ENCODE data around the gene TC2N. TPM values are rescaled to one million over a fixed set of nuclear protein-coding genes. Genes with fewer than 3 reads are reported as not detected.

Gene TC2N
- total and polyA plus RNA-seq, 7 donors, result 12.1 to 49.2 (median 28.2) TPM

- WGBS, 2 donors, result 82 to 96% methylated on average over 6 of the region's 6 CpGs
- H3K4me1 ChIP-seq, result peaks cover 0 to 10% (median 5%) of the 10 kb centered on the region in 4 donors
- intact Hi-C loops (cut with DNase I), result loop anchor here (5.0 kb wide), 1 partner anchor 42 kb away; no protein-coding TSS in a partner anchor
Observed at GRCh38 chr14:91879196-91879595, 11.9 kb upstream of the TC2N start.

GRCh38 chr14:91878274-91878673 lies 10.9 kb upstream of the TC2N start:
- no peak for TF ChIP-seq POLR2AphosphoS5 (IDR thresholded peaks at IDR 0.05)
- no peak for DNase-seq
- no peak overlapping the region for H3K27ac ChIP-seq
- peaks cover 0 to 69% (median 25%) of the 10 kb centered on the region in 4 donors for H3K36me3 ChIP-seq
- intact Hi-C loops (cut with DNase I), result loop anchor here (5.0 kb wide), 1 partner anchor 41 kb away; no protein-coding TSS in a partner anchor
- H3K27me3 ChIP-seq, result no peaks in the 10 kb centered on the region
- H3K4me3 ChIP-seq, result no peak overlapping the region
- H3K4me1 ChIP-seq, result peaks cover 0 to 10% (median 5%) of the 10 kb centered on the region in 4 donors
- 97 to 98% methylated on average over 5 of the region's 5 CpGs for WGBS, 2 donors
- H3K9me3 ChIP-seq, result no peaks in the 10 kb centered on the region

More at GRCh38 chr14:91879196-91879595, 11.9 kb upstream of the TC2N start:
- H3K4me3 ChIP-seq, result no peak overlapping the region
- H3K9me3 ChIP-seq, result no peaks in the 10 kb centered on the region
- TF ChIP-seq, protein P1, sequence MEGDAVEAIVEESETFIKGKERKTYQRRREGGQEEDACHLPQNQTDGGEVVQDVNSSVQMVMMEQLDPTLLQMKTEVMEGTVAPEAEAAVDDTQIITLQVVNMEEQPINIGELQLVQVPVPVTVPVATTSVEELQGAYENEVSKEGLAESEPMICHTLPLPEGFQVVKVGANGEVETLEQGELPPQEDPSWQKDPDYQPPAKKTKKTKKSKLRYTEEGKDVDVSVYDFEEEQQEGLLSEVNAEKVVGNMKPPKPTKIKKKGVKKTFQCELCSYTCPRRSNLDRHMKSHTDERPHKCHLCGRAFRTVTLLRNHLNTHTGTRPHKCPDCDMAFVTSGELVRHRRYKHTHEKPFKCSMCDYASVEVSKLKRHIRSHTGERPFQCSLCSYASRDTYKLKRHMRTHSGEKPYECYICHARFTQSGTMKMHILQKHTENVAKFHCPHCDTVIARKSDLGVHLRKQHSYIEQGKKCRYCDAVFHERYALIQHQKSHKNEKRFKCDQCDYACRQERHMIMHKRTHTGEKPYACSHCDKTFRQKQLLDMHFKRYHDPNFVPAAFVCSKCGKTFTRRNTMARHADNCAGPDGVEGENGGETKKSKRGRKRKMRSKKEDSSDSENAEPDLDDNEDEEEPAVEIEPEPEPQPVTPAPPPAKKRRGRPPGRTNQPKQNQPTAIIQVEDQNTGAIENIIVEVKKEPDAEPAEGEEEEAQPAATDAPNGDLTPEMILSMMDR (IDR thresholded peaks at IDR 0.05), result no peak
- no peak for TF ChIP-seq POLR2AphosphoS5 (IDR thresholded peaks at IDR 0.05)
- TF ChIP-seq EP300 (IDR thresholded peaks at IDR 0.05), result no peak
- TF ChIP-seq POLR2A (IDR thresholded peaks at IDR 0.05), result no peak
- H3K27ac ChIP-seq, result no peak overlapping the region
- H3K36me3 ChIP-seq, result peaks cover 0 to 61% (median 22%) of the 10 kb centered on the region in 4 donors
- H3K27me3 ChIP-seq, result no peaks in the 10 kb centered on the region
- DNase-seq, result no peak

DNA sequence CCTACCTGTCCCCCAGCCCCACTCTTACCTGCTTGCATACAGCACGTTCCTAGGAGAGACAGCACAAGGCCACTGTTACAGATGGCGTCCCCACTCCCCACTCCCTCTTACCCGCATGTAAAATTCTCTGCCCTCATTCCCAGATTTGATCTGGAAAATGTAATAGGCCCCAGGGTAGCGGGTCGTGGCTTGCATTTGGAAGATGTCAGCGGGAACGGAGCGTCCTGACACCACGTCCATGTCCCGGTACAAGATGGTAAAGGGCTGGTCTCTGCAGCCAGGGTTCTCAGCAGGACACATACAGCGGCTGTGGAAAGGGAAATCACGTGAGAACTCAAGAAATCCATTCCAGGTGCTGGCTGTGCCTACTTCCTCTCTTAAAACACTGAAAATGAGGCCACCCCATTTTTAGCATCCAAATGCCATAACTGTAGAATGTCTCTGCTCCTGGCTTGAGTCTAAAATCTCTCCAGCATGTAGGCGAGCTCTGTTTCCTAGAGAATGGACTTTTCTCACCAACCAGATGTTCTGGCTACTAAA lies 10.1 kb upstream of the TC2N start:
- no peak for DNase-seq
- Histone ChIP-seq H3K4me1 (peaks cover 0 to 4% (median 1%) of the 10 kb centered on the region in 4 donors), H3K9me3 (no peaks in the 10 kb centered on the region), H3K4me3 (no peak overlapping the region), H3K27me3 (no peaks in the 10 kb centered on the region), H3K36me3 (peaks cover 0 to 75% (median 26%) of the 10 kb centered on the region in 4 donors), H3K27ac (no peak overlapping the region)
- 76 to 87% methylated on average over 13 of the region's 13 CpGs for WGBS, 2 donors
- intact Hi-C loops (cut with DNase I), result loop anchor here (5.0 kb wide), 1 partner anchor 40 kb away; no protein-coding TSS in a partner anchor
- no peak for TF ChIP-seq POLR2A (IDR thresholded peaks at IDR 0.05)
- no peak for TF ChIP-seq EP300 (IDR thresholded peaks at IDR 0.05)
- no peak for TF ChIP-seq POLR2AphosphoS5 (IDR thresholded peaks at IDR 0.05)
- TF ChIP-seq, protein P1 (IDR thresholded peaks at IDR 0.05), result no peak

GRCh38 chr14:91876492-91876891 lies 9.2 kb upstream of the TC2N start:
- H3K27me3 ChIP-seq, result no peaks in the 10 kb centered on the region
- 95 to 96% methylated on average over 6 of the region's 6 CpGs for WGBS, 2 donors
- H3K9me3 ChIP-seq, result no peaks in the 10 kb centered on the region
- H3K4me3 ChIP-seq, result no peak overlapping the region
- no peak for DNase-seq
- intact Hi-C loops (cut with DNase I), result loop anchor here (5.0 kb wide), 1 partner anchor 39 kb away; no protein-coding TSS in a partner anchor
- no peaks in the 10 kb centered on the region for H3K4me1 ChIP-seq
- H3K36me3 ChIP-seq, result peaks cover 0 to 75% (median 26%) of the 10 kb centered on the region in 4 donors
- TF ChIP-seq, protein P1 (IDR thresholded peaks at IDR 0.05), result no peak
- TF ChIP-seq POLR2A (IDR thresholded peaks at IDR 0.05), result no peak
- TF ChIP-seq POLR2AphosphoS5 (IDR thresholded peaks at IDR 0.05), result no peak
- no peak for TF ChIP-seq EP300 (IDR thresholded peaks at IDR 0.05)
- no peak overlapping the region for H3K27ac ChIP-seq

DNA sequence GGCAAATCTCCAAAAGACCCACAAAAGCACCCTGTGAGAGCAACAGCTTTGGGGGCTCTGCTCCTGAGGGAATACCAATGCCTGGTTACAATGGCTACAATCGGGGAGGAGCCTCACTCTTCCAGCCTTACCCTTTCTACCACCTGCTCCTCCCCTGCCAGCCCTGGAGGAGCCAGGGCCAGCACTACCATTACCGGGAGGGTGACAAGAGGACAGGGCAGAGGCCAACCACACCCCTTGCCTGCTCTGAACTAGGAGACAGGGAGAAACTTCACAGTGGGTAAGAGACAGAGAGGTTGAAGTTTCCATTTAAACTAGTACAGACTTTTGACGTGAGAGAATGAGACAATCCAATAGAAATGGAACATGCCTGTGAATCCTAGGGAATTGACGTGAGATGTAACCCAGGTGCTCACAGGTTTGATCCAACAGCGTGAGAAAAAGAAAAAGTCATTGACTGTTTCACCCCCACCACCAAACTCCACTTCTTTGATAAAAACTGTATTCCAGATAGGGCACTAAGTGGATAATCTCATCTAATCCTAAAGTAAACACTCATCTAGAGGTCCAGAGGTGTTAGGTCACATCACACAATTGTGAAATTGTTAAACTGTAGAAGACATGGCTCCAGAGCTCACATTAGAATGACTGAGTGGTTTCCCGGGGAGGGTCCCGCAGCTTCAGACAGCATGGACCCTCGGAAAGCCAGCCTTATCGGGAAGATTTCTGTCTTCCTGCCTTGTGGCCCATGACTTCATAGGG lies 8.4 kb upstream of the TC2N start:
- intact Hi-C loops (cut with DNase I), result loop anchor here (5.0 kb wide), 1 partner anchor 38 kb away; no protein-coding TSS in a partner anchor
- Histone ChIP-seq H3K36me3 (peaks cover 0 to 68% (median 21%) of the 10 kb centered on the region in 4 donors), H3K4me3 (no peak overlapping the region), H3K27ac (no peak overlapping the region), H3K27me3 (no peaks in the 10 kb centered on the region), H3K4me1 (no peaks in the 10 kb centered on the region), H3K9me3 (no peaks in the 10 kb centered on the region)
- DNase-seq, result no peak
- TF ChIP-seq POLR2AphosphoS5 (IDR thresholded peaks at IDR 0.05) (no peak), POLR2A (IDR thresholded peaks at IDR 0.05) (no peak), EP300 (IDR thresholded peaks at IDR 0.05) (no peak)
- TF ChIP-seq, protein P1 (IDR thresholded peaks at IDR 0.05), result no peak
- WGBS, 2 donors, result 46 to 83% methylated on average over 9 of the region's 9 CpGs

Measured in sigmoid colon (tissue), 7 donors.